ENCODE measurements around the gene CBLB.

DNA sequence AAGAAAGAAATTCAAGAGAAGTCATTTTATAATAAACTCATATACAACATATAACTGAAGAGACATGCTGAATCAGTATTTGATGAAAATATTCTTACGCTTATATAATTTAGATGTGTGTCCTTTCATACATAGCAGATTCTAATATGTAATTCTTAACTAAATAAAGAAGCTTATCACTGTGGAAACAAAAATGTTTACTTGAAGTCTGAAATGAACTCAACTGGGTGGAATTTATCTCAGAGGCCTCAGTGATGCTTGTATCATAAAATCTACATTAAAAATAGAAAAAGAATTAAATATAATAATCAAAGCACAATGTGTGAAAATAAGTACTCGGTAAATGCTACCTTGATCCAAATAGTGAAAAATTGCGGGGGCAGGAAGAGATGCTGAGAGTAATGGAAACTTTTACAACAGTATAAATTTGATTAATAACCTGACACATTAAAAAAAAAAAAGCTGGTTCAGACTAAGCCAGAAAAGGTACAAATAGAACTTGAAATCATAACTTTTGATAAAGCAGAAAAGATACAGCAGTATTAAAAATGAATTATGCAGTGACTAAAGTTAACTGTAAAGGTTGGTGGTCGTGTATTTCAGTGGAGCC is 12.0 kb upstream of the CBLB start:
- TF ChIP-seq, protein P1, sequence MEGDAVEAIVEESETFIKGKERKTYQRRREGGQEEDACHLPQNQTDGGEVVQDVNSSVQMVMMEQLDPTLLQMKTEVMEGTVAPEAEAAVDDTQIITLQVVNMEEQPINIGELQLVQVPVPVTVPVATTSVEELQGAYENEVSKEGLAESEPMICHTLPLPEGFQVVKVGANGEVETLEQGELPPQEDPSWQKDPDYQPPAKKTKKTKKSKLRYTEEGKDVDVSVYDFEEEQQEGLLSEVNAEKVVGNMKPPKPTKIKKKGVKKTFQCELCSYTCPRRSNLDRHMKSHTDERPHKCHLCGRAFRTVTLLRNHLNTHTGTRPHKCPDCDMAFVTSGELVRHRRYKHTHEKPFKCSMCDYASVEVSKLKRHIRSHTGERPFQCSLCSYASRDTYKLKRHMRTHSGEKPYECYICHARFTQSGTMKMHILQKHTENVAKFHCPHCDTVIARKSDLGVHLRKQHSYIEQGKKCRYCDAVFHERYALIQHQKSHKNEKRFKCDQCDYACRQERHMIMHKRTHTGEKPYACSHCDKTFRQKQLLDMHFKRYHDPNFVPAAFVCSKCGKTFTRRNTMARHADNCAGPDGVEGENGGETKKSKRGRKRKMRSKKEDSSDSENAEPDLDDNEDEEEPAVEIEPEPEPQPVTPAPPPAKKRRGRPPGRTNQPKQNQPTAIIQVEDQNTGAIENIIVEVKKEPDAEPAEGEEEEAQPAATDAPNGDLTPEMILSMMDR (conservative IDR thresholded peaks at IDR 0.05) = no peak
- TF ChIP-seq ZFX (IDR thresholded peaks at IDR 0.05) = no peak

Measured in C4-2B (cell line).